Femur (tissue), 1 donor: ENCODE results near the gene PITPNM3.
A peak's percentile ranks its signal among the peaks of the same experiment; 100 is the strongest.
"Not testable (repeated sequence)": the region's sequence is repeated elsewhere in the genome, so short reads cannot be mapped to it uniquely, and the experiment has no call there.

Source experiments
- DNase-seq: peaks from one replicate; pipeline ENCODE4 v3.0.0-alpha.2; 2017

Gene PITPNM3

GRCh38 chr17:6556121-6557039, at the start of gene PITPNM3:
Gene PITPNM3 (minus strand): TSS chr17:6556555. CDS start chr17:6556406, 149 bp downstream.
- DNase-seq = no peak

GRCh38 chr17:6605142-6605541, 48.8 kb upstream of the PITPNM3 start:
- no peak for DNase-seq

- peak; percentile 56 for DNase-seq
These were observed 47.5 kb upstream of the PITPNM3 start for GRCh38 chr17:6603744-6604325.

- DNase-seq = no peak
These were observed 45.8 kb upstream of the PITPNM3 start for GRCh38 chr17:6602141-6602540.

GRCh38 chr17:6599364-6599763, 43.0 kb upstream of the PITPNM3 start:
- DNase-seq = no peak

GRCh38 chr17:6597727-6598126, 41.4 kb upstream of the PITPNM3 start:
- DNase-seq = no peak

- DNase-seq = no peak
These were observed 40.6 kb upstream of the PITPNM3 start for GRCh38 chr17:6596941-6597340.

GRCh38 chr17:6596511-6596910, 40.2 kb upstream of the PITPNM3 start:
- no peak for DNase-seq

- DNase-seq = no peak
These were observed 39.7 kb upstream of the PITPNM3 start for GRCh38 chr17:6596081-6596480.

- DNase-seq = not testable (repeated sequence)
These were observed 37.0 kb upstream of the PITPNM3 start for GRCh38 chr17:6593371-6593770.

- no peak for DNase-seq
These were observed 35.8 kb upstream of the PITPNM3 start for GRCh38 chr17:6592173-6592572.

GRCh38 chr17:6591599-6592158, 35.3 kb upstream of the PITPNM3 start:
- DNase-seq = no peak

GRCh38 chr17:6589266-6589946, 33.1 kb upstream of the PITPNM3 start:
- no peak for DNase-seq

GRCh38 chr17:6588165-6588564, 31.8 kb upstream of the PITPNM3 start:
- no peak for DNase-seq

- DNase-seq = no peak
These were observed 31.0 kb upstream of the PITPNM3 start for GRCh38 chr17:6587310-6587709.

- DNase-seq = no peak
These were observed 27.1 kb upstream of the PITPNM3 start for GRCh38 chr17:6583411-6583810.

GRCh38 chr17:6580625-6581024, 24.3 kb upstream of the PITPNM3 start:
- DNase-seq = no peak

- no peak for DNase-seq
These were observed 22.1 kb upstream of the PITPNM3 start for GRCh38 chr17:6578491-6578890.

GRCh38 chr17:6577686-6578263, 21.4 kb upstream of the PITPNM3 start:
- DNase-seq = no peak

- no peak for DNase-seq
These were observed 19.9 kb upstream of the PITPNM3 start for GRCh38 chr17:6576038-6576785.

- DNase-seq = no peak
These were observed 19.2 kb upstream of the PITPNM3 start for GRCh38 chr17:6575596-6575988.
